Breast epithelium (tissue), 4 donors: ENCODE measurements around the gene BTBD1. TPM values are rescaled to one million over a fixed set of nuclear protein-coding genes. Genes with fewer than 3 reads are reported as not detected.
A peak's percentile ranks its signal among the peaks of the same experiment; 100 is the strongest.
"Not testable (repeated sequence)": the region's sequence is repeated elsewhere in the genome, so short reads cannot be mapped to it uniquely, and the experiment has no call there.

Experiments used
- DNase-seq, 2 donors: peaks; one replicate each; pipeline ENCODE4 v3.0.0-alpha.2; 2019; ENCODE audit warnings: low spot score in 2 of 2
- H3K27ac ChIP-seq, 2 donors: fragments of 200-600 bp; sonication (generic) in 1 of 2; one replicate each; pipeline ENCODE4 v1.5.1; 2016 to 2019; ENCODE audit warnings: mild to moderate bottlenecking in 1 of 2
- H3K27me3 ChIP-seq, 2 donors: fragments of 200-600 bp; sonication (generic) in 1 of 2; one replicate each; pipeline versions ENCODE4 v1.5.1 to v1.6.0; 2017 to 2019; ENCODE audit warnings: control low read depth in 1 of 2, mild to moderate bottlenecking in 1 of 2
- H3K36me3 ChIP-seq: fragments of 200-600 bp; one replicate; pipeline ENCODE4 v1.5.1; 2019
- H3K4me1 ChIP-seq, 2 donors: fragments of 200-600 bp; sonication (generic); one replicate each; pipeline ENCODE4 v1.5.1; 2016 to 2019; ENCODE audit warnings: control low read depth in 1 of 2
- H3K4me3 ChIP-seq, 3 donors: fragments of 200-600 bp; sonication (generic); 1 replicate in 2 of 3; 2 replicates in 1 of 3; pipeline ENCODE4 v1.5.1; 2016 to 2019; ENCODE audit warnings: mild to moderate bottlenecking in 3 of 3, moderate library complexity in 2 of 3
- H3K9me3 ChIP-seq, 2 donors: fragments of 200-600 bp; sonication (generic) in 1 of 2; one replicate each; pipeline ENCODE4 v1.5.1; 2016 to 2019; ENCODE audit warnings: control low read depth in 1 of 2
- CTCF ChIP-seq, 3 donors: fragments of 450-650 bp; IDR thresholded peaks; one replicate each; pipeline ENCODE4 v1.5.1; 2016 to 2017; ENCODE audit warnings: antibody characterized with exemption in 3 of 3, mild to moderate bottlenecking in 3 of 3, moderate library complexity in 3 of 3
- POLR2A ChIP-seq: fragments of 450-650 bp; IDR thresholded peaks from one replicate; pipeline ENCODE4 v1.6.1; 2016; ENCODE audit warnings: antibody characterized with exemption, mild to moderate bottlenecking, moderate library complexity
- POLR2AphosphoS5 ChIP-seq, 3 donors: sonication (generic); formaldehyde crosslinking; IDR thresholded peaks; one replicate each; pipeline ENCODE4 v1.6.1; 2017; ENCODE audit warnings: antibody characterized with exemption in 3 of 3
- intact Hi-C: fragments of 100-400 bp; cut with DNase I; formaldehyde crosslinking; loops from one replicate; pipeline ENCODE4 v1.15.1; 2023; ENCODE audit warnings: low total_unique reads
- total RNA-seq, 3 donors: library from RNA; depleted of rRNA; stranded (reverse); fragments of >200 nt; gene quantifications; one replicate each; pipeline ENCODE4 v1.1.0, GENCODE V29; 2016

BTBD1 gene
- total RNA-seq, 3 donors from 2014 or later: 71.1 to 88.8 (median 87.5) TPM

GRCh38 chr15:83012076-83012426, 55.0 kb downstream of the BTBD1 start:
- H3K4me3 ChIP-seq: peak overlapping the region; percentile 92 to 99 (median 93)
- no peak for DNase-seq
- H3K36me3 ChIP-seq: peaks cover 5% of the 10 kb centered on the region
- H3K27me3 ChIP-seq: no peaks in the 10 kb centered on the region
- no peaks in the 10 kb centered on the region for H3K9me3 ChIP-seq
- H3K27ac ChIP-seq: peak overlapping the region; percentile 82 to 93
- TF ChIP-seq POLR2AphosphoS5 (IDR thresholded peaks at IDR 0.05) (no peak), POLR2A (no peak), CTCF (IDR thresholded peaks at IDR 0.05) (no peak)
- intact Hi-C loops: no loop called here
- peaks cover 0 to 15% of the 10 kb centered on the region in 2 donors for H3K4me1 ChIP-seq

GRCh38 chr15:83011271-83012075, 55.6 kb downstream of the BTBD1 start, which contains the start of gene C15orf40:
Gene C15orf40, minus strand, starts transcription at chr15:83011639. Its CDS starts 32 bp downstream, at chr15:83011607.
- Histone ChIP-seq H3K27ac (peak within 1 kb of the TSS; percentile 82 to 93), H3K9me3 (no peaks in the 10 kb centered on the region), H3K36me3 (no peaks in the 10 kb centered on the region), H3K27me3 (no peaks in the 10 kb centered on the region), H3K4me3 (peak within 1 kb of the TSS; percentile 92 to 99 (median 93)), H3K4me1 (peaks cover 0 to 15% of the 10 kb centered on the region in 2 donors)
- TF ChIP-seq POLR2AphosphoS5 (IDR thresholded peaks at IDR 0.05) (peak; percentile 71 to 81 (median 77)), POLR2A (peak; percentile 74), CTCF (IDR thresholded peaks at IDR 0.05) (peak in 2 of 3 donors; percentile 57 to 63)
- peak; percentile 76 to 89 for DNase-seq
- intact Hi-C loops: no loop called here

GRCh38 chr15:83010709-83011270, 56.3 kb downstream of the BTBD1 start:
- TF ChIP-seq POLR2A (no peak), CTCF (IDR thresholded peaks at IDR 0.05) (peak in 2 of 3 donors; percentile 49 to 51)
- intact Hi-C loops: no loop called here

GRCh38 chr15:83000672-83001031, 66.4 kb downstream of the BTBD1 start:
- H3K9me3 ChIP-seq, intact Hi-C loops, H3K27ac ChIP-seq, H3K4me3 ChIP-seq, H3K4me1 ChIP-seq, H3K36me3 ChIP-seq, DNase-seq, H3K27me3 ChIP-seq: not testable (repeated sequence)

More at GRCh38 chr15:83010709-83011270, 56.3 kb downstream of the BTBD1 start:
- H3K4me1 ChIP-seq: peaks cover 0 to 15% of the 10 kb centered on the region in 2 donors
- H3K9me3 ChIP-seq: no peaks in the 10 kb centered on the region
- H3K36me3 ChIP-seq: no peaks in the 10 kb centered on the region
- H3K27ac ChIP-seq: peak overlapping the region; percentile 82 to 93
- DNase-seq: peak; percentile 34 to 62
- H3K4me3 ChIP-seq: peak overlapping the region; percentile 92 to 99 (median 93)
- no peaks in the 10 kb centered on the region for H3K27me3 ChIP-seq

- intact Hi-C loops: no loop called here
- no peaks in the 10 kb centered on the region for H3K9me3 ChIP-seq
- no peaks in the 10 kb centered on the region for H3K27me3 ChIP-seq
- no peaks in the 10 kb centered on the region for H3K4me1 ChIP-seq
- no peak for DNase-seq
- H3K27ac ChIP-seq: peak overlapping the region in 1 of 2 donors; percentile 31
- peak in 2 of 3 donors; percentile 48 to 57 for TF ChIP-seq CTCF (IDR thresholded peaks at IDR 0.05)
- TF ChIP-seq POLR2AphosphoS5 (IDR thresholded peaks at IDR 0.05): no peak
- TF ChIP-seq POLR2A: no peak
- no peaks in the 10 kb centered on the region for H3K36me3 ChIP-seq
- H3K4me3 ChIP-seq: peak overlapping the region in 2 of 3 donors; percentile 27 to 46
These were observed 67.0 kb downstream of the BTBD1 start for GRCh38 chr15:82999905-83000671.
